Measurements from ENCODE around the gene ONECUT1.

The ONECUT1 gene

GRCh38 chr15:52801748-52802085, 11.6 kb upstream of the ONECUT1 start:
- no peak overlapping the region for H3K4me3 ChIP-seq (IDR thresholded peaks at IDR 0.05; ENCODE audit: insufficient read depth, low read depth, low read length)
- no peak overlapping the region for H3K9ac ChIP-seq
- H3K4me1 ChIP-seq (ENCODE audit: low read depth, poor library complexity, severe bottlenecking), result peaks cover 8% of the 10 kb centered on the region
- H3K4me2 ChIP-seq, result no peak overlapping the region
- no peak for TF ChIP-seq CTCF (conservative IDR thresholded peaks at IDR 0.05; ENCODE audit: low read depth, low read length)
- peaks cover 2% of the 10 kb centered on the region; the same call in 1 of the 2 replicates for H3K27me3 ChIP-seq (ENCODE audit: insufficient read depth, low read depth)
- no peaks in the 10 kb centered on the region for H3K36me3 ChIP-seq (ENCODE audit: insufficient read depth)
- H2AFZ ChIP-seq (ENCODE audit: low read depth), result no peak overlapping the region
- no peaks in the 10 kb centered on the region for H3K79me2 ChIP-seq (ENCODE audit: insufficient read depth, low read depth)
- H3K27ac ChIP-seq, result no peak overlapping the region
- H4K20me1 ChIP-seq (ENCODE audit: insufficient read depth), result no peaks in the 10 kb centered on the region

DNA sequence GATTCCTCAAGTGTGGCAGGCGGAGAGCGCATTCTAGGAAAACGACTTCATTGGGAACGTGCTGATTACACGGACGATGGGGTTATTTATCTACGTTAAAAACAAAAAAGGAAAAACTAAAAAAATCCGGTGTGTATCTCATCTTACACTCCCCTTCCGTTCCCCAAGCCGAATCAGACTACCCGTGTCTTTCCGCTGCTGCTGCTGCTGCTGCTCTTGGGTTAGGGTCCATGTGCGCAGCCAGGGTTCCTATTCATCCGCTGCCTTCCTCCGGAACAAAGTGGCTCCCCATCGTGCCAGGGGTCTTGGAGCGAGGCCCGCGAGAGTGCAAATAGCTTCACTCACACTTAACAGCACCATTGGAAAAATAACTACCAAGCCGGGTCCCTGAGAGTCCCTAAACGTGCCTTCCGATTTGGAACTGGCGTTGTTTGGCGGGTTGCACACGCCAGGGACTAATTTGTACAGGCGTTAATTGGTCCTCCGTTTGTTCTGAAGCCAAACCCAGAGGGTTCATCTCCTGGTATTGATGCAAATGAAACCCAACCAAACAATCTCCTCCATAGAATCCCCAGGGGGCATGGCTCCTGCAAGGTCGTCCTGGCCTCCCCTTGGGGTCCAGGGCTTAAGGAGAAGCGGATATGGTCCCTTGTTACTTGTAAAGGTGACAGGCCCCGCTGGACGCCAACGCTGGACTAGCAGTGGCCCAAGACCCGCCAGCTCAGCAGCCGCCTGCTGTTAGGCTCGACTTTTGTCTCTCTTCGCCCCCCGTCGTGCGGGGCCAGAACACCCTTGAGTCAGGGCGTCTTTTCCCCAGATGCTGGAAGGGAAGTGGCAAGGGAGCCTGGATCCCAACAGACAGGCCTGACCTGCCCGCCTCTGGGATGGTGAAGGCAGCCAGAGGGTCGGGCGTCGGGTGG, 11.0 kb upstream of the ONECUT1 start:
- Histone ChIP-seq H3K79me2 (ENCODE audit: insufficient read depth, low read depth) (no peaks in the 10 kb centered on the region), H2AFZ (ENCODE audit: low read depth) (no peak overlapping the region), H3K4me3 (IDR thresholded peaks at IDR 0.05; ENCODE audit: insufficient read depth, low read depth, low read length) (no peak overlapping the region), H3K9ac (no peak overlapping the region), H3K36me3 (ENCODE audit: insufficient read depth) (no peaks in the 10 kb centered on the region), H3K27ac (no peak overlapping the region), H3K27me3 (ENCODE audit: insufficient read depth, low read depth) (peaks cover 3% of the 10 kb centered on the region; the same call in 1 of the 2 replicates), H3K4me2 (no peak overlapping the region), H4K20me1 (ENCODE audit: insufficient read depth) (no peaks in the 10 kb centered on the region), H3K4me1 (ENCODE audit: low read depth, poor library complexity, severe bottlenecking) (peaks cover 8% of the 10 kb centered on the region)
- no peak for TF ChIP-seq CTCF (conservative IDR thresholded peaks at IDR 0.05; ENCODE audit: low read depth, low read length)

DNA sequence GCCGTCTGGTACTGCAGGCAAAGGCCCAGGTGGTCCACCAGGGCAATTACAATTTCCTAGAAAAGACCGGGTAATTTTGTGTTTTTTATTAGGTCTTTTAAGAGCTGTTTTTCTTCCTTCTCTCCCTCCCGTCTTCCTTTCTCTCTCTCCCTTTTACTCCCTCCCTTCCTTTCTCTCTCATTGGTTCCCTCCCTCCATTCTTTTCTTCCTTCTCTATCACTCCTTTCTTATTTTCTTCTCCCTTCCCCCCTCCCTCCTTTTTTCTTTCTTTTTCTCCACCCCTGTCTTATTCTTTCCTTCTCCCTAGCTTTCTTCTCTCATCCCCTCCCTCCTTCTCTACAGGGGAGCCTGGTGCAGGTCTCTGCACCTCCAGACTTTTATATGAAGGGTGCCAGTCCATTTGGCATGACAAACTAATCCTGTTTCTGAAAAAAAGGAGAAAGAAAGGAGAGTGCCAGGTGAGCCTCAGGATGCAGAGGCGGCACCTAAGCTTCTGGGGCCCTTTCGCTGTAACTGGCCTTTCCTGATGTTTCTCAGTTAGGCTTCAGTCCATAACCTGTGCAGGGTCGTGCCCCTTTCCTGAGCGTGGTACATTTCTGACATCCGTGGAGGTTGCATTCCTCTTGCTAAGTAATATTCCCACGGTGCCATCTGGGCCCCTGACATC, 9.1 kb upstream of the ONECUT1 start:
- H3K27me3 ChIP-seq (ENCODE audit: insufficient read depth, low read depth), result peaks cover 3% of the 10 kb centered on the region; the same call in 1 of the 2 replicates
- no peaks in the 10 kb centered on the region for H3K79me2 ChIP-seq (ENCODE audit: insufficient read depth, low read depth)
- H2AFZ ChIP-seq (ENCODE audit: low read depth), result no peak overlapping the region
- no peaks in the 10 kb centered on the region for H3K36me3 ChIP-seq (ENCODE audit: insufficient read depth)
- H3K4me1 ChIP-seq (ENCODE audit: low read depth, poor library complexity, severe bottlenecking), result peaks cover 8% of the 10 kb centered on the region
- no peak overlapping the region for H3K4me2 ChIP-seq
- TF ChIP-seq CTCF (conservative IDR thresholded peaks at IDR 0.05; ENCODE audit: low read depth, low read length), result no peak
- no peak overlapping the region for H3K27ac ChIP-seq
- no peak overlapping the region for H3K4me3 ChIP-seq (IDR thresholded peaks at IDR 0.05; ENCODE audit: insufficient read depth, low read depth, low read length)
- H4K20me1 ChIP-seq (ENCODE audit: insufficient read depth), result no peaks in the 10 kb centered on the region
- no peak overlapping the region for H3K9ac ChIP-seq

- TF ChIP-seq CTCF (conservative IDR thresholded peaks at IDR 0.05; ENCODE audit: low read depth, low read length), result no peak
- Histone ChIP-seq H3K4me1 (ENCODE audit: low read depth, poor library complexity, severe bottlenecking) (peaks cover 8% of the 10 kb centered on the region), H3K4me2 (no peak overlapping the region), H3K36me3 (ENCODE audit: insufficient read depth) (no peaks in the 10 kb centered on the region), H3K9ac (no peak overlapping the region), H3K79me2 (ENCODE audit: insufficient read depth, low read depth) (no peaks in the 10 kb centered on the region), H3K27me3 (ENCODE audit: insufficient read depth, low read depth) (peaks cover 3% of the 10 kb centered on the region; the same call in 1 of the 2 replicates), H4K20me1 (ENCODE audit: insufficient read depth) (no peaks in the 10 kb centered on the region), H3K27ac (no peak overlapping the region), H3K4me3 (IDR thresholded peaks at IDR 0.05; ENCODE audit: insufficient read depth, low read depth, low read length) (no peak overlapping the region), H2AFZ (ENCODE audit: low read depth) (no peak overlapping the region)
Observed at GRCh38 chr15:52798529-52799101, 8.5 kb upstream of the ONECUT1 start.

Measured in KMS-11 (cell line).